Body of pancreas (tissue), 4 donors: ENCODE measurements around the gene SAFB2.

Experiments
- CTCF ChIP-seq, 7 experiments: fragments of 450-650 bp in 4 of 7; fragments of 200-600 bp in 3 of 7; sonication (generic) in 3 of 7; IDR thresholded peaks; one replicate each; pipeline ENCODE4 v1.5.1; 2016 to 2019; ENCODE audit warnings: antibody characterized with exemption in 7 of 7
- POLR2A ChIP-seq, 3 donors: fragments of 450-650 bp; IDR thresholded peaks; one replicate each; pipeline ENCODE4 v1.6.1; 2016; ENCODE audit warnings: antibody characterized with exemption in 3 of 3, mild to moderate bottlenecking in 2 of 3

- TF ChIP-seq CTCF (IDR thresholded peaks at IDR 0.05) = no peak
- no peak for TF ChIP-seq POLR2A (IDR thresholded peaks at IDR 0.05)
Measured at GRCh38 chr19:5663904-5664303, 41.3 kb upstream of the SAFB2 start.
